Measurements from ENCODE around the gene ITGA2. TPM values are rescaled to one million over a fixed set of nuclear protein-coding genes. Genes with fewer than 3 reads are reported as not detected.

Gene ITGA2
- total RNA-seq, 4 donors from 2014 or later: 0.07 to 0.41 (median 0.24) TPM

DNA sequence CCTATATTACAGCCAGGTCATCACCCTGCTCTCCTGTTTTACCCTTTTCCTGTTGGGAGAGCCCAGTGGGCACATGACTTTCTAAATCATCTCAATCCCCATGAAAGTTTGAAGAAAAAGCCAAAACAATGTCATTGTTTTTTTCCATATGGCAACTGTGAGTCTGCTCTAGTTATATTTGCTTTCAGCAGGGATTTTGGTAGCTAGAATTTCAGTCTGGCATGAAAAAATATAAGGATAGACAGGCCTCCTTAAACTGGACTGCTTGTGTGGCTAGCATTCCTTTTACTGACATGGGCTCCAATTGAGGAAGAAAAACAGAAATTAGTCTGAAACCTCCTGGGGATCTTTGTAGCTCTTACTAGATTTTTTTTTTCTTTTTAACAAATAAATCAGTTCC lies 94.8 kb downstream of the ITGA2 start:
- DNase-seq: no peak
- Histone ChIP-seq H3K27me3 (no peaks in the 10 kb centered on the region), H3K4me3 (no peak overlapping the region), H3K36me3 (no peaks in the 10 kb centered on the region), H3K27ac (no peak overlapping the region), H3K9me3 (no peaks in the 10 kb centered on the region), H3K4me1 (no peaks in the 10 kb centered on the region)
- TF ChIP-seq, protein P1, sequence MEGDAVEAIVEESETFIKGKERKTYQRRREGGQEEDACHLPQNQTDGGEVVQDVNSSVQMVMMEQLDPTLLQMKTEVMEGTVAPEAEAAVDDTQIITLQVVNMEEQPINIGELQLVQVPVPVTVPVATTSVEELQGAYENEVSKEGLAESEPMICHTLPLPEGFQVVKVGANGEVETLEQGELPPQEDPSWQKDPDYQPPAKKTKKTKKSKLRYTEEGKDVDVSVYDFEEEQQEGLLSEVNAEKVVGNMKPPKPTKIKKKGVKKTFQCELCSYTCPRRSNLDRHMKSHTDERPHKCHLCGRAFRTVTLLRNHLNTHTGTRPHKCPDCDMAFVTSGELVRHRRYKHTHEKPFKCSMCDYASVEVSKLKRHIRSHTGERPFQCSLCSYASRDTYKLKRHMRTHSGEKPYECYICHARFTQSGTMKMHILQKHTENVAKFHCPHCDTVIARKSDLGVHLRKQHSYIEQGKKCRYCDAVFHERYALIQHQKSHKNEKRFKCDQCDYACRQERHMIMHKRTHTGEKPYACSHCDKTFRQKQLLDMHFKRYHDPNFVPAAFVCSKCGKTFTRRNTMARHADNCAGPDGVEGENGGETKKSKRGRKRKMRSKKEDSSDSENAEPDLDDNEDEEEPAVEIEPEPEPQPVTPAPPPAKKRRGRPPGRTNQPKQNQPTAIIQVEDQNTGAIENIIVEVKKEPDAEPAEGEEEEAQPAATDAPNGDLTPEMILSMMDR (IDR thresholded peaks at IDR 0.05 in 4 of 5, conservative IDR thresholded peaks at IDR 0.05 in 1 of 5): no peak
- TF ChIP-seq POLR2A (IDR thresholded peaks at IDR 0.05): no peak
- intact Hi-C loops (cut with DNase I; ENCODE audit: low total_unique reads) (no loop called here), in situ Hi-C loops (cut with MboI; ENCODE audit: low sequenced_read_pairs in 4 of 4) (no loop called here)
- ATAC-seq: no peak

DNA sequence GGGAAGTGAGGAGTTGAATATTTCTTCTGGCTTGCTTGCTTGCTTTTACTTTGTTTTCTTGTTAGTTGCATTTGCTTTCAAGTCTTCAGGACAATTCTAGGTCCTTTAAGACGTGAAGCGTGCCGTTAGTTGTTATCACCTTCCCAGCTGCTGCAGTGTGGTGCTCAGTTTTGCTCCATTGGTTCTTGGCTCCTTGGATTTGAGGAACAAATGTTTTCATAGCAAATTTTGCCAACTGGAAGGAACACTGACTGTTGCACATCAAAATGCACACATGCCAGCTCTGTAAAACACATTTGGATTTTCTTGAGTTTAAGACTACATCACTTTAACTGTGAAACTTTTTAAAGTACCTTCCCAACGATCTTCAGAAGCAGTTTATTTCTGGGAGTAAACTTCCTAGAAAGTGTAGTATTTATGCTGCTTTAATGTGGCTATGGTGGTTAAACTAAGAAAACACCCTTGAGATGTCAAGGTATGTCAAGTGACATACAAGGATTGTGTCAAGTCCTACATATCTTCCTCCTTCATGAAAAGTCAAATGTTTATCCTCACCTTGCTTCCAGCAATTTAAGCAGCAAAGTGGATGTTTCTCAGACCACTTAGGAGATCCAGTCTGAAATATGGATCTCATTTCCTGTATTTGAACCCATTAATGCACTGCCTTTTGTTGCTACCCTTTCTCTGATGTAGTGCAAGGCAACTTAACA lies 95.5 kb downstream of the ITGA2 start:
- Histone ChIP-seq H3K27ac (no peak overlapping the region), H3K4me3 (no peak overlapping the region), H3K27me3 (no peaks in the 10 kb centered on the region), H3K36me3 (no peaks in the 10 kb centered on the region), H3K9me3 (no peaks in the 10 kb centered on the region), H3K4me1 (no peaks in the 10 kb centered on the region)
- TF ChIP-seq, protein P1 (IDR thresholded peaks at IDR 0.05 in 4 of 5, conservative IDR thresholded peaks at IDR 0.05 in 1 of 5): no peak
- TF ChIP-seq POLR2A (IDR thresholded peaks at IDR 0.05): no peak
- ATAC-seq: no peak
- intact Hi-C loops (cut with DNase I; ENCODE audit: low total_unique reads): no loop called here
- DNase-seq: no peak
- in situ Hi-C loops (cut with MboI; ENCODE audit: low sequenced_read_pairs in 4 of 4): no loop called here

- in situ Hi-C loops (cut with MboI; ENCODE audit: low sequenced_read_pairs in 4 of 4): no loop called here
- Histone ChIP-seq H3K36me3 (no peaks in the 10 kb centered on the region), H3K9me3 (no peaks in the 10 kb centered on the region), H3K27ac (no peak overlapping the region), H3K4me3 (no peak overlapping the region), H3K27me3 (no peaks in the 10 kb centered on the region), H3K4me1 (no peaks in the 10 kb centered on the region)
- intact Hi-C loops (cut with DNase I; ENCODE audit: low total_unique reads): no loop called here
- DNase-seq: no peak
- TF ChIP-seq, protein P1 (IDR thresholded peaks at IDR 0.05 in 4 of 5, conservative IDR thresholded peaks at IDR 0.05 in 1 of 5): no peak
- TF ChIP-seq POLR2A (IDR thresholded peaks at IDR 0.05): no peak
- no peak for ATAC-seq
Measured at GRCh38 chr5:53087171-53087570, 98.0 kb downstream of the ITGA2 start.

DNA sequence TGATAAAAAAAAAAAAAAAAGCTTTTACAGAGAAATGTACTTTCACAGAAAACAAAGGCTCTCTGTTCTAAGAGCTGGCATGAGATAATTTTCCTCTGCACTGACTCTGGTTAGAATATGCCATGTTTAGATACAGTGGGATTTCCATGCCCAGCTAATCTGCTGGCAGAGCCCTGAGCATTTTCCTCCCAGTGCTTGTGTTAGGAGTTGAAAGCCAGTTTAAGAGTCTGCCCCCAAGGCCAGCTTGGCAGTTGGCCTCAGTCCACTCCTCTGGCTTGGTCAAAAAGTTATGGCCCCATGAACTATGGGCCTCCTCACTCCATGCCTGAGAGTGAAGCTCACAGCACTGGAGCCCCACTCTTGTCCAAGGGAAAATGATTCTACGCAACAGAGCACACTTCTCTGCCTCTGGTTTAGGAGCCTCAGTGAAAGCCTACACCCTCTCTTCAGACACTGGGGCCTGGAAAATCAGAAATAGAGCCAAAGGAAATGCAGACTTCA lies 98.5 kb downstream of the ITGA2 start:
- H3K27ac ChIP-seq: no peak overlapping the region
- no peak for TF ChIP-seq POLR2A (IDR thresholded peaks at IDR 0.05)
- TF ChIP-seq, protein P1 (IDR thresholded peaks at IDR 0.05 in 4 of 5, conservative IDR thresholded peaks at IDR 0.05 in 1 of 5): no peak
- no peaks in the 10 kb centered on the region for H3K4me1 ChIP-seq
- no peak for ATAC-seq
- no peaks in the 10 kb centered on the region for H3K36me3 ChIP-seq
- in situ Hi-C loops (cut with MboI; ENCODE audit: low sequenced_read_pairs in 4 of 4): no loop called here
- no peaks in the 10 kb centered on the region for H3K9me3 ChIP-seq
- DNase-seq: no peak
- no peaks in the 10 kb centered on the region for H3K27me3 ChIP-seq
- H3K4me3 ChIP-seq: no peak overlapping the region
- intact Hi-C loops (cut with DNase I; ENCODE audit: low total_unique reads): no loop called here
